Measurements from ENCODE around the gene OGDH.

DNA sequence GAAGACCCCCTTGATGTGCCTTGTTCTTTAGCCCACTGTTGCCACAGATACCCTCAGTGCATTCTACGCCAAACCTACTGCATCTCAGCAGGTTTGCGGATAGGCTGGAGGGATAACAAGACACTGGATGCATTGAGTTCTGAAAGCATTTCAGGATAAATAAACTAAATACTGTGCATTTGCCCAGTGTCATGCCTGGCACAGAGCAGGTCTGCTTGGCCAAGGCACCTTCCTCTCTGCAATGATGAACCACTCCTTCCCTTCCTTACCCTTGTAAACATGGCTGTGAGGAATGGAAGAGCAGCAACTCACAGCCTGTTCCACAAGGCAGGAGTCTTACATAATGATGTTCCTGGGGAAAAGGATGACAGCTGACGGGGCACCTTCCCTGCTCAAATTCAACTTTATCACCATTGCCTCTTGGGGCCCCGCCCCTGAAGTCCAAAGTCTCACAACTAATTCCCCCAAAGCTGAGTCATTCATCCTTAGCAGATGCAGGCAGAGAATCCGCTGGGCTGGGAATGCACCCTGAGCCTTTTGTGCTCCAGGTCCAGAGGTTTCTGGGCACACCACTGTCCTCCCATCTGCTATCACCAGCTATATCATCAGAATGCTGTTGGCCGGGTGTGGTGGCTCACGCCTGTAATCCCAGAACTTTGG lies 44.3 kb upstream of the OGDH start:
- TF ChIP-seq, protein P1, sequence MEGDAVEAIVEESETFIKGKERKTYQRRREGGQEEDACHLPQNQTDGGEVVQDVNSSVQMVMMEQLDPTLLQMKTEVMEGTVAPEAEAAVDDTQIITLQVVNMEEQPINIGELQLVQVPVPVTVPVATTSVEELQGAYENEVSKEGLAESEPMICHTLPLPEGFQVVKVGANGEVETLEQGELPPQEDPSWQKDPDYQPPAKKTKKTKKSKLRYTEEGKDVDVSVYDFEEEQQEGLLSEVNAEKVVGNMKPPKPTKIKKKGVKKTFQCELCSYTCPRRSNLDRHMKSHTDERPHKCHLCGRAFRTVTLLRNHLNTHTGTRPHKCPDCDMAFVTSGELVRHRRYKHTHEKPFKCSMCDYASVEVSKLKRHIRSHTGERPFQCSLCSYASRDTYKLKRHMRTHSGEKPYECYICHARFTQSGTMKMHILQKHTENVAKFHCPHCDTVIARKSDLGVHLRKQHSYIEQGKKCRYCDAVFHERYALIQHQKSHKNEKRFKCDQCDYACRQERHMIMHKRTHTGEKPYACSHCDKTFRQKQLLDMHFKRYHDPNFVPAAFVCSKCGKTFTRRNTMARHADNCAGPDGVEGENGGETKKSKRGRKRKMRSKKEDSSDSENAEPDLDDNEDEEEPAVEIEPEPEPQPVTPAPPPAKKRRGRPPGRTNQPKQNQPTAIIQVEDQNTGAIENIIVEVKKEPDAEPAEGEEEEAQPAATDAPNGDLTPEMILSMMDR (IDR thresholded peaks at IDR 0.05; ENCODE audit: low read length), result no peak
- no peak for TF ChIP-seq EZH2 (IDR thresholded peaks at IDR 0.05; ENCODE audit: borderline replicate concordance, low read length)

All from OCI-LY1 (cell line).